ENCODE results near the gene URB1.

The URB1 gene

GRCh38 chr21:32380940-32381339 is 11.9 kb downstream of the URB1 start:
- Histone ChIP-seq H3K9ac (ENCODE audit: low read depth, low read length, poor library complexity) (peak overlapping the region; percentile 63), H4K91ac (ENCODE audit: low read depth, low read length, poor library complexity) (no peak overlapping the region), H2BK12ac (ENCODE audit: low read length) (no peak overlapping the region), H4K8ac (ENCODE audit: low read depth, low read length) (no peak overlapping the region), H3K9me3 (replicated peaks in 1 of 2; ENCODE audit: control insufficient read depth in 2 of 2, insufficient read depth in 1 of 2, low read depth in 1 of 2, low read length in 2 of 2) (no peaks in the 10 kb centered on the region), H3K36me3 (replicated peaks in 1 of 2; ENCODE audit: control insufficient read depth in 2 of 2, insufficient read depth in 2 of 2, low read length in 2 of 2) (peaks cover 32 to 92% of the 10 kb centered on the region in 2 donors), H2BK5ac (ENCODE audit: low read length) (no peak overlapping the region), H3K4me1 (ENCODE audit: control insufficient read depth in 2 of 2, insufficient read depth in 1 of 2, low read depth in 1 of 2, low read length in 2 of 2) (no peaks in the 10 kb centered on the region), H3K4me3 (ENCODE audit: low read length in 2 of 2) (peak overlapping the region in 1 of 2 donors; percentile 32), H3K23ac (ENCODE audit: low read depth, low read length, poor library complexity) (no peak overlapping the region), H2BK15ac (ENCODE audit: low read length) (no peak overlapping the region), H3K14ac (ENCODE audit: low read length) (no peak overlapping the region), H3K18ac (ENCODE audit: low read length) (no peak overlapping the region), H3K4ac (ENCODE audit: low read length) (no peak overlapping the region), H2BK120ac (ENCODE audit: low read depth, low read length) (no peak overlapping the region), H2AFZ (ENCODE audit: low read length) (no peak overlapping the region), H3K4me2 (ENCODE audit: insufficient read depth, low read length, poor library complexity, severe bottlenecking) (no peak overlapping the region), H3K79me1 (ENCODE audit: low read depth, low read length) (no peaks in the 10 kb centered on the region), H3K27me3 (ENCODE audit: control insufficient read depth in 3 of 3, insufficient read depth in 3 of 3, low read depth in 1 of 3, low read length in 3 of 3) (no peaks in the 10 kb centered on the region), H3K27ac (replicated peaks; ENCODE audit: low read length) (no peak overlapping the region), H2AK5ac (ENCODE audit: low read depth, low read length) (no peak overlapping the region)
- no peak for DNase-seq (ENCODE audit: low spot score)
- WGBS, 2 donors (ENCODE audit: extremely low coverage in 2 of 2, insufficient read length in 2 of 2, insufficient replicate concordance in 1 of 2), result no CpG with 5 or more reads among the region's 4 CpGs

GRCh38 chr21:32378956-32379355 is 13.9 kb downstream of the URB1 start:
- Histone ChIP-seq H2AK5ac (ENCODE audit: low read depth, low read length) (no peak overlapping the region), H3K27ac (replicated peaks; ENCODE audit: low read length) (no peak overlapping the region), H3K27me3 (ENCODE audit: control insufficient read depth in 3 of 3, insufficient read depth in 3 of 3, low read depth in 1 of 3, low read length in 3 of 3) (no peaks in the 10 kb centered on the region), H3K79me1 (ENCODE audit: low read depth, low read length) (no peaks in the 10 kb centered on the region), H2AFZ (ENCODE audit: low read length) (no peak overlapping the region), H3K4me1 (ENCODE audit: control insufficient read depth in 2 of 2, insufficient read depth in 1 of 2, low read depth in 1 of 2, low read length in 2 of 2) (no peaks in the 10 kb centered on the region), H3K9me3 (replicated peaks in 1 of 2; ENCODE audit: control insufficient read depth in 2 of 2, insufficient read depth in 1 of 2, low read depth in 1 of 2, low read length in 2 of 2) (no peaks in the 10 kb centered on the region), H2BK12ac (ENCODE audit: low read length) (no peak overlapping the region), H3K4me3 (ENCODE audit: low read length in 2 of 2) (no peak overlapping the region), H3K14ac (ENCODE audit: low read length) (no peak overlapping the region), H3K4ac (ENCODE audit: low read length) (no peak overlapping the region), H4K8ac (ENCODE audit: low read depth, low read length) (no peak overlapping the region), H2BK5ac (ENCODE audit: low read length) (no peak overlapping the region), H2BK120ac (ENCODE audit: low read depth, low read length) (no peak overlapping the region), H3K4me2 (ENCODE audit: insufficient read depth, low read length, poor library complexity, severe bottlenecking) (no peak overlapping the region), H4K91ac (ENCODE audit: low read depth, low read length, poor library complexity) (no peak overlapping the region), H3K18ac (ENCODE audit: low read length) (no peak overlapping the region), H3K9ac (ENCODE audit: low read depth, low read length, poor library complexity) (no peak overlapping the region), H3K36me3 (replicated peaks in 1 of 2; ENCODE audit: control insufficient read depth in 2 of 2, insufficient read depth in 2 of 2, low read length in 2 of 2) (peaks cover 27 to 98% of the 10 kb centered on the region in 2 donors), H3K23ac (ENCODE audit: low read depth, low read length, poor library complexity) (peak overlapping the region; percentile 70), H2BK15ac (ENCODE audit: low read length) (no peak overlapping the region)
- no peak for DNase-seq (ENCODE audit: low spot score)
- WGBS, 2 donors (ENCODE audit: extremely low coverage in 2 of 2, insufficient read length in 2 of 2, insufficient replicate concordance in 1 of 2), result no CpG with 5 or more reads among the region's 5 CpGs

GRCh38 chr21:32377991-32378390 is 14.8 kb downstream of the URB1 start:
- Histone ChIP-seq H2BK120ac (ENCODE audit: low read depth, low read length) (no peak overlapping the region), H3K4me3 (ENCODE audit: low read length in 2 of 2) (no peak overlapping the region), H4K91ac (ENCODE audit: low read depth, low read length, poor library complexity) (no peak overlapping the region), H2AK5ac (ENCODE audit: low read depth, low read length) (no peak overlapping the region), H2BK12ac (ENCODE audit: low read length) (no peak overlapping the region), H3K4me1 (ENCODE audit: control insufficient read depth in 2 of 2, insufficient read depth in 1 of 2, low read depth in 1 of 2, low read length in 2 of 2) (no peaks in the 10 kb centered on the region), H3K79me1 (ENCODE audit: low read depth, low read length) (no peaks in the 10 kb centered on the region), H3K4ac (ENCODE audit: low read length) (no peak overlapping the region), H2BK15ac (ENCODE audit: low read length) (no peak overlapping the region), H3K36me3 (replicated peaks in 1 of 2; ENCODE audit: control insufficient read depth in 2 of 2, insufficient read depth in 2 of 2, low read length in 2 of 2) (peaks cover 21 to 98% of the 10 kb centered on the region in 2 donors), H3K9me3 (replicated peaks in 1 of 2; ENCODE audit: control insufficient read depth in 2 of 2, insufficient read depth in 1 of 2, low read depth in 1 of 2, low read length in 2 of 2) (no peaks in the 10 kb centered on the region), H3K18ac (ENCODE audit: low read length) (no peak overlapping the region), H3K9ac (ENCODE audit: low read depth, low read length, poor library complexity) (no peak overlapping the region), H3K14ac (ENCODE audit: low read length) (no peak overlapping the region), H2BK5ac (ENCODE audit: low read length) (no peak overlapping the region), H3K27me3 (ENCODE audit: control insufficient read depth in 3 of 3, insufficient read depth in 3 of 3, low read depth in 1 of 3, low read length in 3 of 3) (no peaks in the 10 kb centered on the region), H3K23ac (ENCODE audit: low read depth, low read length, poor library complexity) (no peak overlapping the region), H3K27ac (replicated peaks; ENCODE audit: low read length) (no peak overlapping the region), H3K4me2 (ENCODE audit: insufficient read depth, low read length, poor library complexity, severe bottlenecking) (no peak overlapping the region), H4K8ac (ENCODE audit: low read depth, low read length) (no peak overlapping the region), H2AFZ (ENCODE audit: low read length) (no peak overlapping the region)
- DNase-seq (ENCODE audit: low spot score), result no peak
- no CpG with 5 or more reads among the region's 7 CpGs for WGBS, 2 donors (ENCODE audit: extremely low coverage in 2 of 2, insufficient read length in 2 of 2, insufficient replicate concordance in 1 of 2)

GRCh38 chr21:32377506-32377905 is 15.3 kb downstream of the URB1 start:
- Histone ChIP-seq H3K27me3 (ENCODE audit: control insufficient read depth in 3 of 3, insufficient read depth in 3 of 3, low read depth in 1 of 3, low read length in 3 of 3) (no peaks in the 10 kb centered on the region), H3K9ac (ENCODE audit: low read depth, low read length, poor library complexity) (no peak overlapping the region), H3K4ac (ENCODE audit: low read length) (no peak overlapping the region), H2BK120ac (ENCODE audit: low read depth, low read length) (no peak overlapping the region), H2BK15ac (ENCODE audit: low read length) (no peak overlapping the region), H4K8ac (ENCODE audit: low read depth, low read length) (no peak overlapping the region), H2BK12ac (ENCODE audit: low read length) (no peak overlapping the region), H3K4me2 (ENCODE audit: insufficient read depth, low read length, poor library complexity, severe bottlenecking) (no peak overlapping the region), H3K18ac (ENCODE audit: low read length) (no peak overlapping the region), H2AFZ (ENCODE audit: low read length) (no peak overlapping the region), H3K4me1 (ENCODE audit: control insufficient read depth in 2 of 2, insufficient read depth in 1 of 2, low read depth in 1 of 2, low read length in 2 of 2) (no peaks in the 10 kb centered on the region), H3K36me3 (replicated peaks in 1 of 2; ENCODE audit: control insufficient read depth in 2 of 2, insufficient read depth in 2 of 2, low read length in 2 of 2) (peaks cover 19 to 98% of the 10 kb centered on the region in 2 donors), H4K91ac (ENCODE audit: low read depth, low read length, poor library complexity) (no peak overlapping the region), H3K27ac (replicated peaks; ENCODE audit: low read length) (no peak overlapping the region), H3K79me1 (ENCODE audit: low read depth, low read length) (no peaks in the 10 kb centered on the region), H3K23ac (ENCODE audit: low read depth, low read length, poor library complexity) (no peak overlapping the region), H3K14ac (ENCODE audit: low read length) (no peak overlapping the region), H2AK5ac (ENCODE audit: low read depth, low read length) (no peak overlapping the region), H2BK5ac (ENCODE audit: low read length) (no peak overlapping the region), H3K9me3 (replicated peaks in 1 of 2; ENCODE audit: control insufficient read depth in 2 of 2, insufficient read depth in 1 of 2, low read depth in 1 of 2, low read length in 2 of 2) (no peaks in the 10 kb centered on the region), H3K4me3 (ENCODE audit: low read length in 2 of 2) (no peak overlapping the region)
- WGBS, 2 donors (ENCODE audit: extremely low coverage in 2 of 2, insufficient read length in 2 of 2, insufficient replicate concordance in 1 of 2), result no CpG with 5 or more reads among the region's 8 CpGs
- no peak for DNase-seq (ENCODE audit: low spot score)

Data from neuronal stem cell (in vitro differentiated cells).